GM19239 (cell line): ENCODE measurements around the gene ERMN.
"Not testable (repeated sequence)": the region's sequence is repeated elsewhere in the genome, so short reads cannot be mapped to it uniquely, and the experiment has no call there.

Experiments
- DNase-seq: peaks from one replicate; pipeline ENCODE4 v3.0.0; 2011; ENCODE audit warnings: low spot score; ENCODE audit not compliant: insufficient read length
- FAIRE-seq: peaks from 2 replicates; lab custom pipeline; 2011; peaks lifted over from hg19 to GRCh38; lab: Jason Lieb, UNC

Gene ERMN, protein sequence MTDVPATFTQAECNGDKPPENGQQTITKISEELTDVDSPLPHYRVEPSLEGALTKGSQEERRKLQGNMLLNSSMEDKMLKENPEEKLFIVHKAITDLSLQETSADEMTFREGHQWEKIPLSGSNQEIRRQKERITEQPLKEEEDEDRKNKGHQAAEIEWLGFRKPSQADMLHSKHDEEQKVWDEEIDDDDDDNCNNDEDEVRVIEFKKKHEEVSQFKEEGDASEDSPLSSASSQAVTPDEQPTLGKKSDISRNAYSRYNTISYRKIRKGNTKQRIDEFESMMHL

DNA sequence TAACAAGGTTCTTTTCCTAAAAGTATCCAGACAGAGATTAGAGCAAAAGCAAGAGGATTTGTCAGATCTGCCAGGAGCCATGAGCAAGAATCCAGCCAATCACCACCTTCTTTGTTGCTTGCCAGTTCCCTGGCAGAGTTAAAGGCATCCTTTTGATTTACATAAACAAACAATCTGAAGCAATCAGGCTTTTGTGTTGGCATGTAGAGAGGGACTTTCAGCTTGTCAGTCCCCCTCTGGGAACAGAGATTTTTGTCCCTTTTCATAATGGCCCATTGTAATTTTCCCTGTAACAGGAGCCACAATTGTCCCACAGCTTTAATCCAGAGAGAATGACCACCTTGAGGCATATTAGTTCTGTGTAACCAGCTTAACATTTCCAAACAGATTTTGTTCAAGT lies at the start of gene ERMN:
Gene ERMN (minus strand): TSS at position 39 of the 400 bp plus-strand sequence. CDS start 182 bp downstream, outside the sequence.
- FAIRE-seq (peak; percentile 28), DNase-seq (no peak)

- DNase-seq (no peak), FAIRE-seq (no peak)
Observed at GRCh38 chr2:157375384-157375783, 49.8 kb upstream of the ERMN start.

DNA sequence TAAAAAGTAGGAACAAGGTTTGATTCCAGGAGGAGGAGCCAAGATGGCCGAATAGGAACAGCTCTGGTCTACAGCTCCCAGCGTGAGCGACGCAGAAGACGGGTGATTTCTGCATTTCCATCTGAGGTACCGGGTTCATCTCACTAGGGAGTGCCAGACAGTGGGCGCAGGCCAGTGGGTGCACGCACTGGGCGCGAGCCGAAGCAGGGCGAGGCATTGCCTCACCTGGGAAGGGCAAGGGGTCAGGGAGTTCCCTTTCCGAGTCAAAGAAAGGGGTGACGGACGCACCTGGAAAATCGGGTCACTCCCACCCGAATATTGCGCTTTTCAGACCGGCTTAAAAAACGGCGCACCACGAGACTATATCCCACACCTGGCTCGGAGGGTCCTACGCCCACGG lies 42.9 kb upstream of the ERMN start:
- DNase-seq, FAIRE-seq: not testable (repeated sequence)

DNA sequence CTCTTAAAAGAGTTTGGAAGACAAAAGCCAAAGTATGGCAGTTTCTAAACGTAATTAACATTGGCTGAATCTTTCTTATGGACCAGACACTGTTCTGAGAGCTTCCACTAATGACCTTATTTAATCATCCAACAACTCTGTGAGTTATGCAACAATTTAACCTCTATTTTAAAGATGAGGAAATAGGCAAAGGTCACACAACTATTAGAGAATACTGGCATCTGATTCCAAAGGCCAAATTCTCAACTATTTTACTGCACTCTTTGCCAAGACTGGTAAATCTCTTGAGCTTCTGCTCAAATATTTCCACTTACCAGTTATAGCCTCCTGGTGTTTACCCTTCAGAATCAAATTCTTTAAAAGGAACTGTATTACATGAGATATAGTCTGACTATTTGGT lies 42.1 kb upstream of the ERMN start:
- DNase-seq (no peak), FAIRE-seq (no peak)

DNA sequence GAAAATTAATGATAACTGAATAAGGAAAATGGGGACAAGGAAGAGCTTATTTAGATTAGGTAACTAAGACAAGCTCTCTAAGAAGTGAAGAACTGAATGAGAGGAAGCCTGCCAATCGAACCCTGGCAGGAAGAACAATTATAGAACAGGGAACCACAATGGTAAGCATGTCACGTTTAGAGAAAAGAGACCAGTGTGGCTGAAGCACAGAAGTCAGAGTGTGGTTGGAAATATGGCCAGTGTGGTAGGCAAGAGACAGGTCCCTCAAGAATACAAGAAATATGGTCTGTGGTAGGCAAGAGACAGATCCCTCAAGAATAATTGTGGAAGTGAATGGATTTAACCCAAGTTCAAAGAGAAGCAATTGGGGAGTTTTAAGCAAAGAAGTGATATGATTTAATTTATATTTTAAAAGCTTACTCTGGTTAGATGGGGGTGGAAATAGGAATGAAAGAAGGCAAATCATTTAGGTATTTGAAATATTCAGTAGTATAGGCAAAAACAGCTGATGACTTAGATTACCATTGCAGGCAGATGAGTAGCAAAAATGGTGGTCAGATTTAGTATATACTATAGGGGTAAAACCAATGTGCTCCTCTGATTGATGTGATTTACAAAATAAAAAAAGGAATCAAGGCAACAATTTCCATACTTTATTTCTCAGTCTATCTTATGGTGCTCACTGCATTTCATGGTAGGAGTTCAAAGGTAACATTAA lies 38.8 kb upstream of the ERMN start:
- FAIRE-seq: peak; percentile 95
- DNase-seq: peak; percentile 10

DNA sequence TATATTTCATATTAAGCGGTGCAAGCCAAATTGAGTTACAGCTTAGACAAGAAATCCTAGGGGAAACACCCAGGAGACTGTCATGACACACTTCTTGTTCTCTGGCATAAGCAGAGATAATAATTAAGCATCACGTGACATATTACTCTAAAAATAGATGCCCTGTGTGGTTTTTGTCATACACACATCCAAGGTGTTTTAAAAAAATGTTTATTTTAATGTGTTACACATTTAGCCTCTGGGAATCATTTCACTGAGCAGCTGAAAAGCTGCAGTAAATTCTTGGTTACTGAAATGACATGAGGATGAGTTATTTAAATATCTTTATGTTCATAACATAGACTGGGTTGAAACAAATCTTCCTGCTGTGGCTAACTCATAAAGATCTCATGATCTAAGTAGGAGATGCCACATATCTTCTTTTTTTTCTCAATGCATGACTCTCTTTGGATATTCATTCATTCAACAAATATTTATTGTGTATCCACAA lies 38.0 kb upstream of the ERMN start:
- DNase-seq (no peak), FAIRE-seq (no peak)

DNA sequence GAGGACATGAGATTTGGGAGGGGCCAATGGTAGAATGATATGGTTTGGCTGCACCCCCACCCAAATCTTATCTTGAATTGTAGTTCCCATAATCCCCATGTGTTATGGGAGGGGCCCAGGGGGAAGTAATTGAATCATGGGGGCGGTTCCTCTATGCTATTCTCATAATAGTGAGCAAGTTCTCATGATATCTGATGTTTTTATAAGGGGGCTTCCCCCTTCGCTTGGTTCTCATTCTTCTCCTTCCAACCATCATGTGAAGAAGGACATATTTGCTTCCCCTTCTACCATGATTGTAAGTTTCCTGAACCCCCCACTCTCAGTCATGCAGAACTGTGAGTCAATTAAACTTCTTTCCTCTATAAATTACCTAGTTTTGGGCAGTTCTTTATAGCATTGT lies 37.0 kb upstream of the ERMN start:
- FAIRE-seq (no peak), DNase-seq (no peak)

DNA sequence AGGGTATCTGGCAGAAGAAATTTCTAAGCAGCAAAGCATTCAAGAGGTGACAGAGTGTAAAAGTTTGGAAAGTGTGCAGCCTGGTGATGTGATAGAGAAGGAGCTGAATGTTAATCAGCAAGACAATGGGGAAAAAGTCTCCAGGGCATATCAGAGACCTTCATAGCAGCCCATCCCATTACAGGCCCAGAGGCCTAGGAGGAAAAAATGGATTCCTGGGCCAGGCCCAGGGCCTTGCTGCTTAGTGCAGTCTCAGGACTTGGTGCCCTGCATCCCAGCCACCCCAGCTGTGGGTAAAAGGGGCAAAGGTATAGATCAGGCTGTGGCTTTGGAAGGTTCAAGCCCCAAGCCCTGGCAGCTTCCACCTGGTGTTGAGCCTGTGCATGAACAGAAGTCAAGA lies 35.9 kb upstream of the ERMN start:
- no peak for DNase-seq
- peak; percentile 56 for FAIRE-seq

DNA sequence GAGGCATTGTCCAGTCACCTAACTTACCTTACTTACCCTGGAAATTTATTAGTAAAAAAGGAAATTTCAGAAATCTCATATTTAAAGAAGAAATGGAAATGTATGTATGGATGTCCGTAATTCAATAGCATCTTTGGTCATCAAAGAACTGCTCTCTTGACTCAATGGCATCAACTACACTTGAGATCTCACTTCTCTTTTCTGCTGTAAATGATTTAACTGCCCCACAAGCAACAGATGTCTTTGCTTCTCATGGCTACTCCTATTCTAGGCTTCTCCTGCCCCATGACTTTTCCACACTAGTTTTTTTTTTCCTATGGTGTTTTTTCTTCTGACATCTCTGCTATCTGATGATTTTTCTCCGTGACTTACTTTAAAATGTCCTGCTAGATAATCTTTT lies 34.0 kb upstream of the ERMN start:
- FAIRE-seq: no peak
- no peak for DNase-seq

GRCh38 chr2:157355618-157356017 lies 30.0 kb upstream of the ERMN start:
- FAIRE-seq: no peak
- no peak for DNase-seq

DNA sequence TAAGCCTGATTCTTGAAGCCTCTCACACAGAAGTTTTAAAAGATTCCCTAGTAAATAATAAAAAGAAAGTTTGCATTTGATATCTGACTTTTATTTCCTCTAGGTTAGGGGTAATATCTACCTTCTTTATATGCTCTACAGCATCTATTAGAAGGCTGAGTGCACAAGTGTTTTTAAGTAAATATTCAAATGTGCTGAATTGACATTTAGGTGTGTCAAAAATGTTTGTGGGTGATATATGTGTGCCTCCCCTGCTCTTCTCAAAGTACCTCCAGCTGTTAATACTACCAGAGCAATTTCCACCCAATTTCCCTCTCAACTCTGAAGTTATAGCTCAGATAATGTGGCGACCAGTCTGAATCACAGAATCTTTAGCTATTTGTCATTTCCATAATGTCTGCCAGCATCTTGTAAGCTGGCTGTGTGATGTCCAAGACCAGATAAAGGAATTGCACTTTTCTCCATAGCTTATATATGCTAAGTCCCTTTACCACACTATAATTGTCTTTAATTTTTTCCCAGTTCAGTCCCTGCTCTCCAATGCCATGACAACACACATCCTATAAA lies 24.4 kb upstream of the ERMN start:
- no peak for FAIRE-seq
- no peak for DNase-seq

DNA sequence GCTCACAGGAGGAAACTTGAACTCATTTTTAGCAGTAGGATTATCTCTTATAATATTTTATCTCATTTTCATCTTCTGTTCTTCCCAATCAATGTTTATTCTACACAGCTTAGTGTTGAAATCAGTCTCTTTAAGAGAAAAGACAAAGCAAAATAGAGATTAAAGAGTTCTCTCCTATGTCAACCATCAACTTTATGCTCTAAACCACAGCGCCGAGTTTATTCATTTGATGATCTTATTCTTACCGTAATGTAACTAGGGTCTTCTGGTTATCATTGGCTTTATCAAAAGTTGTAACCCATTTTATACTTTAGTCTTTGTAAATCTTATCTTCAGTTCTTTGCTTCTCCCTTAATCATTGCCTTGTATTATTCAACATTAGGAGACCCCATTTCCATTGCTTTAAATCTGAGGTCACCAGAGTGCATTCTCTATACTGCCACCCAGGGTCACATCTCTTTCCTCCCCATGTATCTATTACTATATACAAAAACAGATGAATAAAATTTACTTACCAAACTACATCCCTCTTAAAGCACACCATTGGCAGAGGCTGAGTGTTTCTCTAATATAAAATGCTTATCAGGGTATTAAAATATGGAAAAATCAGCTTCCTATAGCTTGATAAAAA lies 22.8 kb upstream of the ERMN start:
- FAIRE-seq: no peak
- no peak for DNase-seq

GRCh38 chr2:157345647-157346389 lies 20.2 kb upstream of the ERMN start:
- no peak for FAIRE-seq
- no peak for DNase-seq

DNA sequence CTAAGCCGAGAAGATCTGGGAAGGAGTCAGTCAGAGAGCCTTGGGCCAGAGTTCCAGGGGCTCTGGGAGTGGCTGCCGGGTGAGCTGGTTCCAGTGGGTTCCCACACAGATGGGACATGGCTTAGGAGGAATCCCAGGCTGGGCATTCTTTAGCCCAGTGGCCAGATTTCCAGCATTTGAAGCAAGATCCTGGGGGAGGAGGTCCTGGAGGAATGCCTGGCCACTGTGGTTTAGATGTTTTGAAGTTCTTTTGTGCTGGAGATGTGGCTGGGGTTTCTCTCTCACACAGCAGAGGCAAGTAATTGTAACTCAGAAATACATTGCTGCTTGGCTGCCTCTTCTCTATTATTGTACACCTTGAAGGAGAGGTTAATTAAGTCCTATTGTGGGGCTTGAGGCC lies 15.8 kb upstream of the ERMN start:
- FAIRE-seq, DNase-seq: not testable (repeated sequence)

GRCh38 chr2:157339965-157340655 lies 14.5 kb upstream of the ERMN start:
- DNase-seq: no peak
- no peak for FAIRE-seq

DNA sequence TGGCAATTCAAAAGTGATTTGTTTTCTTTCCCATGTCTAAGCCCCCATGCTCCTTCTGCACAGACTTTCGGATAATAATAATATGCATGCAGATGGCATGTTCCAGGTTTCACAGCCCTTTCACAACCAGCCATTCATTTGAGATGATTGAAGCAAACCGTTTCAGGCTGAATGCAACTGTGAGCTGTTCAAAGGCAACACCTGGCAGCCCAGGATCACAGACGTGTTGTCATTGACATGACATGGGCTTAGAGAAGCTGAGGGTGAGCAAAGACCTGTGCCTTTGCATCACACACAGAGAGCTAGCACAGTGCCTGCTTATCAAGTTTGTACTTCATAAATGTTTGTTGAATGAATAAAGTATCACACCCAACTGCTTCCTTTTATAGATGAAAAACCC lies 12.4 kb upstream of the ERMN start:
- no peak for FAIRE-seq
- DNase-seq: no peak

DNA sequence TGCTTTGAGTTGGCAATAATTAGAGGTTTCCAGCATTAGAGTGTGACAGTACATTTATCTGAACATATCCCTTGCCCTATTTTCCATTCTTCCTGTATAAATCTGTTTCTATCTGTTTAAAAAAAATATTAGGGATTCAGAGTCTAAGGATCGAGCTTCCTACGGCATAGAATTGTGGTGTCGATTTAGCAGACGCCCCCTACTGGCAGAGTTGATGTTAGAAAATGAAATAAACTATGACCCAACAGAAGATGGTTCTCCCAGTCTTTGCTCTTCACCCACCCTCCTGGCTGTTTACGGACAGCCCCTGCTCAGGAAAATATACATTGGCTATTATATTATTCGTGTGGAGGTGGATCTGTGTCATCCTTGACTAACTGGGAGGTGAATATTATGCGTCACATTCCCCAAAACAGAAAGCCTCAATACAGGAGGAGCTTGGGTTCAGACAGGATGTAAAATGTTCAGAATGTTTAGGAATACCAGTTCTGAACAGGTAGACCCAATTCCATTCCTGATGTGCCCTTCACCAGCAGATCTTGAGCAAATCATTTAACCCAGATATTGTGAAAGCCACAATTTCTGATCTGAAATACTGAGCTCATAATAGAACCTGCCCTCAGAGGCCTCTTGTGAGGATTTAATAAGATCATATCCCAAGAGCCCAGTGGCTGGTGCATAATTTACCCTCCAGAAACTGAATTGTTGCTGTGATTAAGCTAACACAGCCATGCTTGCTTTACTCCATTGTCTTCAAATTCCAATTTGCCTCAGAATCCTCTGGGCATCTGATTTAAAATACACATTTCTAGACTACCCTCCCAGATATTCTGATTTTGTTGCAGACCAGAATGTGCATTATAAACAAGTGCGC lies 10.8 kb upstream of the ERMN start:
- DNase-seq: no peak
- peak; percentile 71 for FAIRE-seq

DNA sequence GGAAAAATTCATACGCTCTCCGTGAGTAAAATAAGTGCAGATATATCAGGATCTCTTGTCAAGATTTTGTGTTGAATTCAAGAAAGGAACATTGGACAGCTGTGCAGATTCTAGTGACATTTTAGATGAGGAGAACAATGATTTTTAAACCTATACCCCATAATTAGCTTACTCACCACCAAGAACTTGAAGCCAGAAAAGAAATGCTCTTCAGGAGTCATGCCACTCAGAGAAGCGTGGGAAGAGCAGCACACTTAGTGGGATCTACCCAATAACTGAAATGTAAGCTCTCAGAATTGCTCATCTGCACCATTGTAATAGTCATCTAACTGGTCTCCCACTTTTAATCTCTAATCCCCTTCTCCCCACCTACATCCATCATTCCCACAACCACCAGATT lies 9.2 kb upstream of the ERMN start:
- no peak for DNase-seq
- no peak for FAIRE-seq

- DNase-seq (no peak), FAIRE-seq (no peak)
Observed at GRCh38 chr2:157334335-157334734, 8.7 kb upstream of the ERMN start.
